Measurements from ENCODE around the gene SPOCD1. TPM values are rescaled to one million over a fixed set of nuclear protein-coding genes. Genes with fewer than 3 reads are reported as not detected.

Gene SPOCD1
- total and polyA plus RNA-seq, 9 donors, result 0.15 to 1.7 (median 0.49) TPM; not detected in 1

- WGBS, 3 donors, result 66 to 87% (median 83%) methylated on average over 1 of the region's 1 CpG
- TF ChIP-seq, protein P1, sequence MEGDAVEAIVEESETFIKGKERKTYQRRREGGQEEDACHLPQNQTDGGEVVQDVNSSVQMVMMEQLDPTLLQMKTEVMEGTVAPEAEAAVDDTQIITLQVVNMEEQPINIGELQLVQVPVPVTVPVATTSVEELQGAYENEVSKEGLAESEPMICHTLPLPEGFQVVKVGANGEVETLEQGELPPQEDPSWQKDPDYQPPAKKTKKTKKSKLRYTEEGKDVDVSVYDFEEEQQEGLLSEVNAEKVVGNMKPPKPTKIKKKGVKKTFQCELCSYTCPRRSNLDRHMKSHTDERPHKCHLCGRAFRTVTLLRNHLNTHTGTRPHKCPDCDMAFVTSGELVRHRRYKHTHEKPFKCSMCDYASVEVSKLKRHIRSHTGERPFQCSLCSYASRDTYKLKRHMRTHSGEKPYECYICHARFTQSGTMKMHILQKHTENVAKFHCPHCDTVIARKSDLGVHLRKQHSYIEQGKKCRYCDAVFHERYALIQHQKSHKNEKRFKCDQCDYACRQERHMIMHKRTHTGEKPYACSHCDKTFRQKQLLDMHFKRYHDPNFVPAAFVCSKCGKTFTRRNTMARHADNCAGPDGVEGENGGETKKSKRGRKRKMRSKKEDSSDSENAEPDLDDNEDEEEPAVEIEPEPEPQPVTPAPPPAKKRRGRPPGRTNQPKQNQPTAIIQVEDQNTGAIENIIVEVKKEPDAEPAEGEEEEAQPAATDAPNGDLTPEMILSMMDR (IDR thresholded peaks at IDR 0.05), result no peak
- TF ChIP-seq POLR2A (IDR thresholded peaks at IDR 0.05) (no peak), EP300 (IDR thresholded peaks at IDR 0.05) (no peak)
- Histone ChIP-seq H3K9me3 (no peaks in the 10 kb centered on the region), H3K4me3 (no peak overlapping the region), H3K4me1 (ENCODE audit: insufficient read depth) (no peaks in the 10 kb centered on the region), H3K36me3 (no peaks in the 10 kb centered on the region), H3K27ac (no peak overlapping the region), H3K27me3 (no peaks in the 10 kb centered on the region)
- DNase-seq, result no peak
- intact Hi-C loops (cut with DNase I), result no loop called here
Observed at GRCh38 chr1:31804098-31804497, 11.7 kb downstream of the SPOCD1 start.

GRCh38 chr1:31803610-31804009 is 12.2 kb downstream of the SPOCD1 start:
- TF ChIP-seq EP300 (IDR thresholded peaks at IDR 0.05), result no peak
- TF ChIP-seq, protein P1 (IDR thresholded peaks at IDR 0.05), result no peak
- TF ChIP-seq POLR2A (IDR thresholded peaks at IDR 0.05), result no peak
- 97 to 98% (median 97%) methylated on average over 2 of the region's 2 CpGs for WGBS, 3 donors
- DNase-seq, result no peak

GRCh38 chr1:31802190-31803150 is 13.4 kb downstream of the SPOCD1 start:
- no peaks in the 10 kb centered on the region for H3K27me3 ChIP-seq
- WGBS, 3 donors, result 13 to 27% (median 20%) methylated on average over 13 of the region's 13 CpGs
- H3K9me3 ChIP-seq, result no peaks in the 10 kb centered on the region
- DNase-seq, result no peak
- no peak overlapping the region for H3K27ac ChIP-seq
- no peak for TF ChIP-seq EP300 (IDR thresholded peaks at IDR 0.05)
- TF ChIP-seq, protein P1 (IDR thresholded peaks at IDR 0.05), result no peak
- no peak for TF ChIP-seq POLR2A (IDR thresholded peaks at IDR 0.05)
- H3K4me1 ChIP-seq (ENCODE audit: insufficient read depth), result no peaks in the 10 kb centered on the region
- intact Hi-C loops (cut with DNase I), result no loop called here
- peak overlapping the region; percentile 20 for H3K4me3 ChIP-seq
- no peaks in the 10 kb centered on the region for H3K36me3 ChIP-seq

More at GRCh38 chr1:31803610-31804009, 12.2 kb downstream of the SPOCD1 start:
- Histone ChIP-seq H3K36me3 (no peaks in the 10 kb centered on the region), H3K4me3 (no peak overlapping the region), H3K27me3 (no peaks in the 10 kb centered on the region), H3K9me3 (no peaks in the 10 kb centered on the region), H3K4me1 (ENCODE audit: insufficient read depth) (no peaks in the 10 kb centered on the region), H3K27ac (no peak overlapping the region)
- intact Hi-C loops (cut with DNase I), result no loop called here

DNA sequence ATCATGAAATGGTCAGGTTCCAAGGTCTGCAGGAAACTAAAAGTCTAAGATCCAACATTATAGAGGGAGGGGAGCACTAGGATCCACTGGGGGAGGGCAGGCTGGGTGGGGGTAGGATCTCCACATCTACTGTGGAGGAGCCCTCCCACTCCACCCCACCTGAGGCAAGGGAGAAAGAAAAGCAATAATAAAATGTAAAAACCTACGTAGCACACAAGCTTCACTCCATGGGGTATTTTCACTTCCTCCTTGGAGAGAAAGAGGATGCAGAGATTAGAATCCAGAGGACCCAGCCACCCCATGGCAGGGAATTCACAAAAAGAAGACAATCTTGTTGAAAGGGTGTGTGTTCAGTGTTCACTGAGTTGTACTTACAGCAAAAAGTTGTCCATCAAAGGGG is 14.4 kb downstream of the SPOCD1 start:
- no peaks in the 10 kb centered on the region for H3K36me3 ChIP-seq
- intact Hi-C loops (cut with DNase I), result no loop called here
- no peak for DNase-seq
- no peaks in the 10 kb centered on the region for H3K27me3 ChIP-seq
- 70 to 84% (median 83%) methylated on average over 1 of the region's 1 CpG for WGBS, 3 donors
- H3K4me1 ChIP-seq (ENCODE audit: insufficient read depth), result no peaks in the 10 kb centered on the region
- H3K9me3 ChIP-seq, result no peaks in the 10 kb centered on the region
- no peak overlapping the region for H3K27ac ChIP-seq
- TF ChIP-seq EP300 (IDR thresholded peaks at IDR 0.05) (no peak), POLR2A (IDR thresholded peaks at IDR 0.05) (no peak)
- TF ChIP-seq, protein P1 (IDR thresholded peaks at IDR 0.05), result no peak
- H3K4me3 ChIP-seq, result no peak overlapping the region

Data from ovary (tissue), 9 donors.